ENCODE results near the gene OCIAD1.

OCIAD1 gene

DNA sequence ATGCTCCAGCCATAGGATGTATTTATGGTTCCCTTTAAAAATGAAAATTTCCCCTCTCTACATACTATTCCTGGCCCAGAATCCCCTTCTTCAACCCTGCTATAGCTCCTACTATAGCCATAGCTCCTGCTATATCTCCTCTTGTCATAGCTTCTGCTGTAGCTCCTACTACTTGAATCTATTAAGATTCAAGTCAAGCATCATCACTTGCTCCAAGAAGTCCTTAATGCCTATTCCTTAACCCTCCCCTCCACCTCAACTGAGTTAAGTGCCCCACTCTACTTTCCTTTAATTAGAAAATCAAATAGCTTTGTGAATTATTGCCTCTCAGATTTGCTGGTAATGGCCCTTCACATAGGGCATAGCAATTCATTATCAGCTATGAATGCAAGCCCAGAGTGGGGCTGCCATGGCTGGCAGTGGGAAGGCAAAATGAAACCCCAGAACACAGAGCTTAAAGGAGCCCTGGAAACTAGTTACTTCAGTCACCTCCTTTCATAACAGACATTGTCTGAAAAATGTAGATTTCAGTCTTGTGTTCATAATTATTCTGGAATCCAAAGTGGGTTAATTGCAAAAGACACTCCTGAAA is 60.2 kb downstream of the OCIAD1 start:
- no peak overlapping the region for H4K5ac ChIP-seq (ENCODE audit: low read length)
- no peak overlapping the region for H3K4ac ChIP-seq (ENCODE audit: low read depth, low read length)
- no peak overlapping the region for H4K8ac ChIP-seq (ENCODE audit: low read depth, low read length)
- no peaks in the 10 kb centered on the region for H3K79me1 ChIP-seq (ENCODE audit: low read length)
- H2BK15ac ChIP-seq (replicated peaks; ENCODE audit: low read depth): no peak overlapping the region
- H3K79me2 ChIP-seq (ENCODE audit: control insufficient read depth, insufficient read depth, low read length): no peaks in the 10 kb centered on the region
- H3K4me2 ChIP-seq (ENCODE audit: low read length): no peak overlapping the region
- no peak overlapping the region for H3K18ac ChIP-seq (ENCODE audit: low read length)
- no peak overlapping the region for H3K56ac ChIP-seq (ENCODE audit: low read length)
- DNase-seq: no peak
- no peak overlapping the region for H3K23ac ChIP-seq (ENCODE audit: low read length)
- H3K4me1 ChIP-seq (ENCODE audit: control insufficient read depth, low read depth, low read length): no peaks in the 10 kb centered on the region
- H3K9ac ChIP-seq (ENCODE audit: low read length): no peak overlapping the region
- H2BK120ac ChIP-seq (ENCODE audit: low read depth, low read length): no peak overlapping the region
- no peak overlapping the region for H2BK5ac ChIP-seq (ENCODE audit: low read length)
- H3K36me3 ChIP-seq (ENCODE audit: control insufficient read depth, insufficient read depth, low read length): peaks cover 2% of the 10 kb centered on the region
- no peak overlapping the region for H3K27ac ChIP-seq (ENCODE audit: low read depth, low read length)
- H3K4me3 ChIP-seq (ENCODE audit: low read length): no peak overlapping the region
- H3K27me3 ChIP-seq (ENCODE audit: insufficient read depth, low read length, poor library complexity): no peaks in the 10 kb centered on the region
- H2AK5ac ChIP-seq (ENCODE audit: low read length): no peak overlapping the region

DNA sequence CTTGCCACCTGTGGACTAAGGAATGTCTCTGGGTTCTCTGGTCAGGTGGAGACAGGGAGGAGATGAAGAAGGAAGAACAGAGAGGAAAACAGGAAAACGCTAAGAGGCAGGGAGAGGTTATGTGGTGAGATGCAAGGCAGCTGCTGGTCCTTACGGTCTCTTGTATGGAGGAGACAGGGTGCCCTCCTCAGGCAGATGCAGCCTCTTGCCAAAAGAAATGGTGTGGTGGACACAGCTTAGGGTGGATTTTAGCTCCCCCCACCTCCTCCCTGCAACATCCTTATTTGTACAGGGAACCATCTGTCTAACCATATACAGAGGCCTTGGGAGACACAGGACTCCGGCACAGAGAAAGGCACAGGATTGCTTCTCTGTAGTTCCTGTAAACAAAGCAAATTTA is 66.0 kb downstream of the OCIAD1 start:
- H3K36me3 ChIP-seq (ENCODE audit: control insufficient read depth, insufficient read depth, low read length): peaks cover 4% of the 10 kb centered on the region
- no peak overlapping the region for H3K23ac ChIP-seq (ENCODE audit: low read length)
- no peak overlapping the region for H2BK5ac ChIP-seq (ENCODE audit: low read length)
- no CpG with 5 or more reads among the region's 3 CpGs for WGBS (ENCODE audit: extremely low coverage, insufficient coverage, low lambda C conversion rate)
- no peak overlapping the region for H3K18ac ChIP-seq (ENCODE audit: low read length)
- no peaks in the 10 kb centered on the region for H3K4me1 ChIP-seq (ENCODE audit: control insufficient read depth, low read depth, low read length)
- H3K4ac ChIP-seq (ENCODE audit: low read depth, low read length): no peak overlapping the region
- no peak overlapping the region for H3K4me2 ChIP-seq (ENCODE audit: low read length)
- no peak overlapping the region for H2BK120ac ChIP-seq (ENCODE audit: low read depth, low read length)
- no peak overlapping the region for H2AK5ac ChIP-seq (ENCODE audit: low read length)
- DNase-seq: no peak
- H3K9ac ChIP-seq (ENCODE audit: low read length): no peak overlapping the region
- no peak overlapping the region for H4K8ac ChIP-seq (ENCODE audit: low read depth, low read length)
- H3K79me1 ChIP-seq (ENCODE audit: low read length): peaks cover 2% of the 10 kb centered on the region
- H3K79me2 ChIP-seq (ENCODE audit: control insufficient read depth, insufficient read depth, low read length): no peaks in the 10 kb centered on the region
- no peak overlapping the region for H3K27ac ChIP-seq (ENCODE audit: low read depth, low read length)
- H3K27me3 ChIP-seq (ENCODE audit: insufficient read depth, low read length, poor library complexity): no peaks in the 10 kb centered on the region
- H4K5ac ChIP-seq (ENCODE audit: low read length): no peak overlapping the region
- no peak overlapping the region for H2BK15ac ChIP-seq (replicated peaks; ENCODE audit: low read depth)
- H3K4me3 ChIP-seq (ENCODE audit: low read length): no peak overlapping the region
- H3K56ac ChIP-seq (ENCODE audit: low read length): no peak overlapping the region

DNA sequence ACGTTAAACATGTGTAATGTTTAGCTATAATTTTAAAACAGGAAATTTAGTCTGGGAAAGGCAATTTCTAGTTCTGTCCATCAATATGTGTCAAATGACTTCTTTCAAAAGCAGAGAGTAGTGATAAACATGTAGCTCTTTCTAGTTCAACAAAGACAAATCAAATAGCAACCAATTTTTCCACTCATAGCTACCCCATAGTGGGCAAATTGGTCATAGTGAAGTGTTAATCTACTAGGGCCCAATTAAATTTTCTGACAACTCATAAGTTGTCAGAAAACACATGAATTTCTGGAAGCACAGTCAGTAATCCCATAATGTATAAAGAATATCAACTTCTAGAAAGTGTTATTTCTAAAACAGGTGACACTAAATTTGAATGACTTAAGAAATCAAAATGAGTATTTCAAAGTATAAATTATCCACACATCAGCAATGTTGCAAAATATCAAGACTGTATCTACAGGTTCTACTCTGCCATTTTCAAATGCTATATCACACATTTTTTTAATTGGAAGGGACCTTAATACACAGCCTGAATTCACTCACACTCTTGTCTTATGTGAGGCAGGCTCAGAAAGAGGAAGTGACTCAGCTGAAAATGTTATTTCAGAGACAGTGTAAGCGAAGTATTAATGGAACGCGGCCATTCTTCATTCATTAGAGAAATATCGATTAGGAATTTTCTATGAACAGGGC is 68.0 kb downstream of the OCIAD1 start:
- Histone ChIP-seq H3K27me3 (ENCODE audit: insufficient read depth, low read length, poor library complexity) (no peaks in the 10 kb centered on the region), H2BK120ac (ENCODE audit: low read depth, low read length) (no peak overlapping the region), H3K36me3 (ENCODE audit: control insufficient read depth, insufficient read depth, low read length) (peaks cover 6% of the 10 kb centered on the region), H3K56ac (ENCODE audit: low read length) (no peak overlapping the region), H3K18ac (ENCODE audit: low read length) (no peak overlapping the region), H3K79me1 (ENCODE audit: low read length) (peaks cover 2% of the 10 kb centered on the region), H3K27ac (ENCODE audit: low read depth, low read length) (no peak overlapping the region), H3K4me1 (ENCODE audit: control insufficient read depth, low read depth, low read length) (no peaks in the 10 kb centered on the region), H3K9ac (ENCODE audit: low read length) (no peak overlapping the region), H3K4me3 (ENCODE audit: low read length) (no peak overlapping the region), H3K4me2 (ENCODE audit: low read length) (no peak overlapping the region), H2BK15ac (replicated peaks; ENCODE audit: low read depth) (no peak overlapping the region), H3K23ac (ENCODE audit: low read length) (no peak overlapping the region), H4K8ac (ENCODE audit: low read depth, low read length) (no peak overlapping the region), H2AK5ac (ENCODE audit: low read length) (no peak overlapping the region), H4K5ac (ENCODE audit: low read length) (no peak overlapping the region), H3K79me2 (ENCODE audit: control insufficient read depth, insufficient read depth, low read length) (no peaks in the 10 kb centered on the region), H3K4ac (ENCODE audit: low read depth, low read length) (no peak overlapping the region), H2BK5ac (ENCODE audit: low read length) (no peak overlapping the region)
- WGBS (ENCODE audit: extremely low coverage, insufficient coverage, low lambda C conversion rate): no CpG with 5 or more reads among the region's 5 CpGs
- DNase-seq: no peak

DNA sequence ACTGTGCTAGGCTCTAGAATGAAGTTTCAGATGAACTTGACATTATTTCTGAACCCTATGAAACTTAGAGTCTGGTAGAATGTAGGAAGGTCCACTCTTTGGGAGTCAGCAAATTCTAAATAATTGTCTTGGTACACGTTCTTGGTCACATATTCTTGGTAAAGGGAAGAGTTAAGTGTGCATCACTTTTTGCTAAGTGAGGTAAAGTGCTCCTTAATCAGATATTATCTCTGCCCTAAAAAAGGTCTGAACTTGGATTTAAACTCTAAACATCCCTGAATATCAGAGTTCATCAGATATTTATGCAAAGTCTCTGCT is 68.5 kb downstream of the OCIAD1 start:
- H4K5ac ChIP-seq (ENCODE audit: low read length): no peak overlapping the region
- no peak for DNase-seq
- no peak overlapping the region for H2BK120ac ChIP-seq (ENCODE audit: low read depth, low read length)
- H3K27me3 ChIP-seq (ENCODE audit: insufficient read depth, low read length, poor library complexity): no peaks in the 10 kb centered on the region
- no peak overlapping the region for H3K23ac ChIP-seq (ENCODE audit: low read length)
- H2AK5ac ChIP-seq (ENCODE audit: low read length): no peak overlapping the region
- H3K18ac ChIP-seq (ENCODE audit: low read length): no peak overlapping the region
- H3K27ac ChIP-seq (ENCODE audit: low read depth, low read length): no peak overlapping the region
- no peak overlapping the region for H4K8ac ChIP-seq (ENCODE audit: low read depth, low read length)
- H3K36me3 ChIP-seq (ENCODE audit: control insufficient read depth, insufficient read depth, low read length): peaks cover 8% of the 10 kb centered on the region
- no peak overlapping the region for H3K9ac ChIP-seq (ENCODE audit: low read length)
- no peak overlapping the region for H2BK15ac ChIP-seq (replicated peaks; ENCODE audit: low read depth)
- H3K79me2 ChIP-seq (ENCODE audit: control insufficient read depth, insufficient read depth, low read length): no peaks in the 10 kb centered on the region
- H3K4me3 ChIP-seq (ENCODE audit: low read length): no peak overlapping the region
- peaks cover 2% of the 10 kb centered on the region for H3K79me1 ChIP-seq (ENCODE audit: low read length)
- H3K4ac ChIP-seq (ENCODE audit: low read depth, low read length): no peak overlapping the region
- no peak overlapping the region for H3K4me2 ChIP-seq (ENCODE audit: low read length)
- no CpG with 5 or more reads among the region's 1 CpG for WGBS (ENCODE audit: extremely low coverage, insufficient coverage, low lambda C conversion rate)
- no peaks in the 10 kb centered on the region for H3K4me1 ChIP-seq (ENCODE audit: control insufficient read depth, low read depth, low read length)
- H3K56ac ChIP-seq (ENCODE audit: low read length): no peak overlapping the region
- no peak overlapping the region for H2BK5ac ChIP-seq (ENCODE audit: low read length)

DNA sequence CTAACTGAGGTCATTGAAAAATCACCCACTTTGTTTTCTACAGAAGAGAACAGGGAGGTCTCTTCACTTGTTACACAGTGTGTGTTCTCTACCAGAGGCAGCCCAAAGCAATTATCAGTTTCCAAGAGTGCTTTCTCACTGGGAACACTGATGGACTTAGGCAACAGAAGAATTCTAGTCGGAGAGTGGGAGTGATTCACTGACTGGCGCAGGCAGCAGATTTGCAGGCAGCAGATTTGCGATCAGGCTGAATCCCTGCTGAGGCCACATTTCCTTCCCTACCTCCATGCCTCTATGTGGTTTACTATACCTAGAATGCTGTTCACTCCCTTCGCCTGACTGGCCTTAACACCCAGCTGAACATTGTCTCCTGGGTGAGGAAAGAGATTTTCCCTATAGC is 69.1 kb downstream of the OCIAD1 start:
- Histone ChIP-seq H4K5ac (ENCODE audit: low read length) (no peak overlapping the region), H3K27me3 (ENCODE audit: insufficient read depth, low read length, poor library complexity) (no peaks in the 10 kb centered on the region), H3K79me1 (ENCODE audit: low read length) (peaks cover 4% of the 10 kb centered on the region), H3K36me3 (ENCODE audit: control insufficient read depth, insufficient read depth, low read length) (peaks cover 8% of the 10 kb centered on the region), H2BK15ac (replicated peaks; ENCODE audit: low read depth) (no peak overlapping the region), H3K4me2 (ENCODE audit: low read length) (no peak overlapping the region), H4K8ac (ENCODE audit: low read depth, low read length) (no peak overlapping the region), H2AK5ac (ENCODE audit: low read length) (no peak overlapping the region), H3K79me2 (ENCODE audit: control insufficient read depth, insufficient read depth, low read length) (no peaks in the 10 kb centered on the region), H3K23ac (ENCODE audit: low read length) (no peak overlapping the region), H3K4ac (ENCODE audit: low read depth, low read length) (no peak overlapping the region), H2BK120ac (ENCODE audit: low read depth, low read length) (no peak overlapping the region), H3K4me3 (ENCODE audit: low read length) (no peak overlapping the region), H3K4me1 (ENCODE audit: control insufficient read depth, low read depth, low read length) (no peaks in the 10 kb centered on the region), H2BK5ac (ENCODE audit: low read length) (no peak overlapping the region), H3K27ac (ENCODE audit: low read depth, low read length) (no peak overlapping the region), H3K56ac (ENCODE audit: low read length) (no peak overlapping the region), H3K18ac (ENCODE audit: low read length) (no peak overlapping the region), H3K9ac (ENCODE audit: low read length) (no peak overlapping the region)
- DNase-seq: no peak
- no CpG with 5 or more reads among the region's 4 CpGs for WGBS (ENCODE audit: extremely low coverage, insufficient coverage, low lambda C conversion rate)

DNA sequence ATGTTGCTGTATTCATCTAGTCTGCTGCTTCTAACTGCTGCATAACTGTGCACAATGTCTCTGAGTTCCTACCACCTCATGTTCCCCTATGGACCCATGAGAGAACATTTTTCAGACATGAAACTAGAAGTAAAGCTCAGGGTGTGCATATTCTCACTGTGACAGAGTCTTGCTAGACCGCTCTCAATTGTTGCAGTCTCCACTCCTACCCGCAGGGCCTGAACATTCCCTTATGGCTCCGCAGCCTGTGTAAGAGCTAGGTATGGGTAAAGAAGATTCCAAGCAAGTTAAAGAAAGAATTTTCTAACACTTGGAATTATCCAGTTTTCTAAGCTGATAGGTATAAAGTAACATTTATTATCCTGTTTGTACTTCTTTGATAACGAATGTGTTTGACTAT is 70.3 kb downstream of the OCIAD1 start:
- no CpG with 5 or more reads among the region's 4 CpGs for WGBS (ENCODE audit: extremely low coverage, insufficient coverage, low lambda C conversion rate)
- H3K56ac ChIP-seq (ENCODE audit: low read length): no peak overlapping the region
- no peak overlapping the region for H3K4ac ChIP-seq (ENCODE audit: low read depth, low read length)
- peaks cover 4% of the 10 kb centered on the region for H3K79me2 ChIP-seq (ENCODE audit: control insufficient read depth, insufficient read depth, low read length)
- H4K5ac ChIP-seq (ENCODE audit: low read length): no peak overlapping the region
- peaks cover 8% of the 10 kb centered on the region for H3K79me1 ChIP-seq (ENCODE audit: low read length)
- no peaks in the 10 kb centered on the region for H3K27me3 ChIP-seq (ENCODE audit: insufficient read depth, low read length, poor library complexity)
- H4K8ac ChIP-seq (ENCODE audit: low read depth, low read length): no peak overlapping the region
- no peak overlapping the region for H3K4me3 ChIP-seq (ENCODE audit: low read length)
- H3K18ac ChIP-seq (ENCODE audit: low read length): no peak overlapping the region
- no peak overlapping the region for H3K23ac ChIP-seq (ENCODE audit: low read length)
- no peak overlapping the region for H2BK5ac ChIP-seq (ENCODE audit: low read length)
- no peak overlapping the region for H2AK5ac ChIP-seq (ENCODE audit: low read length)
- no peak for DNase-seq
- H3K27ac ChIP-seq (ENCODE audit: low read depth, low read length): no peak overlapping the region
- H3K4me2 ChIP-seq (ENCODE audit: low read length): no peak overlapping the region
- no peak overlapping the region for H3K9ac ChIP-seq (ENCODE audit: low read length)
- H3K4me1 ChIP-seq (ENCODE audit: control insufficient read depth, low read depth, low read length): no peaks in the 10 kb centered on the region
- H3K36me3 ChIP-seq (ENCODE audit: control insufficient read depth, insufficient read depth, low read length): peaks cover 6% of the 10 kb centered on the region
- no peak overlapping the region for H2BK120ac ChIP-seq (ENCODE audit: low read depth, low read length)
- no peak overlapping the region for H2BK15ac ChIP-seq (replicated peaks; ENCODE audit: low read depth)
